Peyer's patch (tissue), 4 donors: Measurements from ENCODE around the gene NUP153. TPM values are rescaled to one million over a fixed set of nuclear protein-coding genes. Genes with fewer than 3 reads are reported as not detected.

Source experiments
- DNase-seq, 3 donors: peaks; one replicate each; pipeline ENCODE4 v3.0.0-alpha.2; 2017 to 2019
- H3K27ac ChIP-seq, 4 donors: fragments of 200-600 bp; sonication (generic); one replicate each; pipeline ENCODE4 v1.5.1; 2016 to 2019
- H3K27me3 ChIP-seq, 2 donors: fragments of 200-600 bp; sonication (generic); one replicate each; pipeline ENCODE4 v1.5.1; 2019
- H3K36me3 ChIP-seq, 3 donors: fragments of 200-600 bp; sonication (generic); one replicate each; pipeline ENCODE4 v1.5.1; 2016 to 2019
- H3K4me1 ChIP-seq, 4 donors: fragments of 200-600 bp; sonication (generic); one replicate each; pipeline ENCODE4 v1.5.1; 2016 to 2019
- H3K4me3 ChIP-seq, 4 donors: fragments of 200-600 bp; sonication (generic); 1 replicate in 3 of 4; 2 replicates in 1 of 4; pipeline ENCODE4 v1.5.1; 2016 to 2019; ENCODE audit warnings: mild to moderate bottlenecking in 1 of 4
- H3K9me3 ChIP-seq, 4 donors: fragments of 200-600 bp; sonication (generic); one replicate each; pipeline ENCODE4 v1.5.1; 2016 to 2019; ENCODE audit warnings: mild to moderate bottlenecking in 1 of 4
- POLR2A ChIP-seq, 2 donors: fragments of 450-650 bp; IDR thresholded peaks; one replicate each; pipeline ENCODE4 v1.5.1; 2017; ENCODE audit warnings: antibody characterized with exemption in 2 of 2, mild to moderate bottlenecking in 2 of 2, moderate library complexity in 2 of 2
- total RNA-seq, 4 donors: library from RNA; depleted of rRNA; stranded (reverse); fragments of >200 nt; gene quantifications; one replicate each; pipeline ENCODE4 v1.1.0, GENCODE V29; 2016
- TF ChIP-seq, protein P1 (sequence below), 6 experiments: fragments of 450-650 bp in 4 of 6; fragments of 200-600 bp in 2 of 6; sonication (generic) in 1 of 6; IDR thresholded peaks; one replicate each; pipeline ENCODE4 v1.5.1; 2017 to 2019; ENCODE audit warnings: antibody characterized with exemption in 6 of 6, mild to moderate bottlenecking in 3 of 6, moderate library complexity in 1 of 6

NUP153 gene
- total RNA-seq, 4 donors from 2014 or later, result 21.5 to 47.0 (median 26.8) TPM

GRCh38 chr6:17653198-17653882, 53.4 kb downstream of the NUP153 start:
- H3K4me1 ChIP-seq, result no peaks in the 10 kb centered on the region
- no peak for DNase-seq
- TF ChIP-seq POLR2A (IDR thresholded peaks at IDR 0.05), result no peak
- TF ChIP-seq, protein P1, sequence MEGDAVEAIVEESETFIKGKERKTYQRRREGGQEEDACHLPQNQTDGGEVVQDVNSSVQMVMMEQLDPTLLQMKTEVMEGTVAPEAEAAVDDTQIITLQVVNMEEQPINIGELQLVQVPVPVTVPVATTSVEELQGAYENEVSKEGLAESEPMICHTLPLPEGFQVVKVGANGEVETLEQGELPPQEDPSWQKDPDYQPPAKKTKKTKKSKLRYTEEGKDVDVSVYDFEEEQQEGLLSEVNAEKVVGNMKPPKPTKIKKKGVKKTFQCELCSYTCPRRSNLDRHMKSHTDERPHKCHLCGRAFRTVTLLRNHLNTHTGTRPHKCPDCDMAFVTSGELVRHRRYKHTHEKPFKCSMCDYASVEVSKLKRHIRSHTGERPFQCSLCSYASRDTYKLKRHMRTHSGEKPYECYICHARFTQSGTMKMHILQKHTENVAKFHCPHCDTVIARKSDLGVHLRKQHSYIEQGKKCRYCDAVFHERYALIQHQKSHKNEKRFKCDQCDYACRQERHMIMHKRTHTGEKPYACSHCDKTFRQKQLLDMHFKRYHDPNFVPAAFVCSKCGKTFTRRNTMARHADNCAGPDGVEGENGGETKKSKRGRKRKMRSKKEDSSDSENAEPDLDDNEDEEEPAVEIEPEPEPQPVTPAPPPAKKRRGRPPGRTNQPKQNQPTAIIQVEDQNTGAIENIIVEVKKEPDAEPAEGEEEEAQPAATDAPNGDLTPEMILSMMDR (IDR thresholded peaks at IDR 0.05), result no peak
- no peaks in the 10 kb centered on the region for H3K9me3 ChIP-seq
- H3K36me3 ChIP-seq, result peaks cover 0 to 55% (median 0%) of the 10 kb centered on the region in 3 donors
- H3K27me3 ChIP-seq, result no peaks in the 10 kb centered on the region
- no peak overlapping the region for H3K27ac ChIP-seq
- no peak overlapping the region for H3K4me3 ChIP-seq

DNA sequence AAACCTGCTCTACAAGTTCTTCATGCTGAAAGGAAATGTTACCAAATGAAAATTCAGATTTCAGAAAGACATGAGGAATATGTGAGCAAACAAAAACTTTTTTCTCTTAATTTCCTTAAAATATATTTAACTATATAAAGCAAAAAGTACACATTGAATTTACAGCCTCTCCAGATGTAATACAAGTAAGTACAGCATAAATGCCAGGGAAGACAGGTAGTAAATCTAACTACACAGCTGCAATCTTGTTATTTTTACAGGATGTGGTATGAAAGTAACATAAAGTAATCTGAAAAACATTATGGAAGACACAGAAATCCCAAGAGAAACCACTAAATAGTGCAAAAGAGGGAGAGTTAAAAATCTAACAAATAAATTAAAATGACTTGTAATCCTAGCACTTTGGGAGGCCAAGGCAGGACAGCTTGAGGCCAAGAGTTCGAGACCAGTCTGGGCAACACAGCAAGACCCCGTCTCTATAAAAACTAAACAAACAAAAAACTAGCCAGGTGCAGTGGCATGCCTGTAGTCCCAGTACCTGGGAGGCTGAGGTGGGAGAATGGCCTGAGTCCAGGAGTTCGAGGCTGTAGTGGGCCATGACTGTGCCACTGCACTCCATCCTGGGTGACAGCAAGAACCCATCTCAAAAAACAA, 55.9 kb downstream of the NUP153 start:
- H3K9me3 ChIP-seq, result no peaks in the 10 kb centered on the region
- no peak overlapping the region for H3K27ac ChIP-seq
- no peaks in the 10 kb centered on the region for H3K4me1 ChIP-seq
- H3K27me3 ChIP-seq, result no peaks in the 10 kb centered on the region
- H3K4me3 ChIP-seq, result no peak overlapping the region
- peaks cover 0 to 68% (median 0%) of the 10 kb centered on the region in 3 donors for H3K36me3 ChIP-seq
- TF ChIP-seq, protein P1 (IDR thresholded peaks at IDR 0.05), result no peak
- TF ChIP-seq POLR2A (IDR thresholded peaks at IDR 0.05), result no peak
- no peak for DNase-seq

GRCh38 chr6:17648745-17649144, 58.0 kb downstream of the NUP153 start:
- TF ChIP-seq, protein P1 (IDR thresholded peaks at IDR 0.05), result no peak
- Histone ChIP-seq H3K27ac (no peak overlapping the region), H3K27me3 (no peaks in the 10 kb centered on the region), H3K36me3 (peaks cover 0 to 78% (median 0%) of the 10 kb centered on the region in 3 donors), H3K4me1 (no peaks in the 10 kb centered on the region), H3K4me3 (no peak overlapping the region), H3K9me3 (no peaks in the 10 kb centered on the region)
- no peak for DNase-seq

DNA sequence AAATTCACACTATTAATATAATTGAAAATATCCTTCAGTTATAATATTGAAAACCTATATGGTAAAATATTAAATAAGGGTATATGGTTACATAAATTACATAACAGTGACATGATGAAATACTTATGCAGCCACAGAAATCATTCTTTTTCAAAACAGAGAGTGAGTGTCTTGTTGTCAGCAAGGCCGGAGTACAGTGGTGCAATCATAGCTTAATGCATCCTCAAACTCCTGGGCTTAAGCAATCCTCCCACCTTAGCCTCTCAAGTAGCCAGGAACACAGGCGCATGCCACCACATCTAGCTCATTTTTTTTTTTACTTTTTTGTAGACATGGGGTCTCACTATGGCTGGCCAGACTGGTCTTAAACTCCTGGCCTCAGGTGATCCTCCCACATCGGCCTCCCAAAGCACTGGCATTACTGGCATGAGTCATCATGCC, 66.2 kb downstream of the NUP153 start:
- TF ChIP-seq POLR2A (IDR thresholded peaks at IDR 0.05), result no peak

GRCh38 chr6:17638212-17638715, 68.5 kb downstream of the NUP153 start:
- H3K9me3 ChIP-seq, result no peaks in the 10 kb centered on the region
- TF ChIP-seq POLR2A (IDR thresholded peaks at IDR 0.05), result no peak
- TF ChIP-seq, protein P1 (IDR thresholded peaks at IDR 0.05), result no peak
- H3K4me3 ChIP-seq, result no peak overlapping the region
- no peak overlapping the region for H3K27ac ChIP-seq
- H3K27me3 ChIP-seq, result no peaks in the 10 kb centered on the region
- no peaks in the 10 kb centered on the region for H3K4me1 ChIP-seq
- no peak for DNase-seq
- peaks cover 0 to 49% (median 0%) of the 10 kb centered on the region in 3 donors for H3K36me3 ChIP-seq

More for the DNA sequence above, 66.2 kb downstream of the NUP153 start:
- H3K4me1 ChIP-seq, result no peaks in the 10 kb centered on the region
- no peaks in the 10 kb centered on the region for H3K9me3 ChIP-seq
- H3K27me3 ChIP-seq, result no peaks in the 10 kb centered on the region
- H3K36me3 ChIP-seq, result peaks cover 0 to 71% (median 0%) of the 10 kb centered on the region in 3 donors
- DNase-seq, result no peak
- H3K27ac ChIP-seq, result no peak overlapping the region
- H3K4me3 ChIP-seq, result no peak overlapping the region

GRCh38 chr6:17635568-17635967, 71.2 kb downstream of the NUP153 start:
- TF ChIP-seq POLR2A (IDR thresholded peaks at IDR 0.05), result no peak
- TF ChIP-seq, protein P1 (IDR thresholded peaks at IDR 0.05), result no peak

More at GRCh38 chr6:17635568-17635967, 71.2 kb downstream of the NUP153 start:
- Histone ChIP-seq H3K27ac (no peak overlapping the region), H3K4me1 (no peaks in the 10 kb centered on the region), H3K4me3 (no peak overlapping the region), H3K27me3 (no peaks in the 10 kb centered on the region), H3K9me3 (no peaks in the 10 kb centered on the region), H3K36me3 (peaks cover 0 to 39% (median 0%) of the 10 kb centered on the region in 3 donors)
- no peak for DNase-seq
